ENCODE results near the gene USB1.
"Not testable (repeated sequence)": the region's sequence is repeated elsewhere in the genome, so short reads cannot be mapped to it uniquely, and the experiment has no call there.

Gene USB1

DNA sequence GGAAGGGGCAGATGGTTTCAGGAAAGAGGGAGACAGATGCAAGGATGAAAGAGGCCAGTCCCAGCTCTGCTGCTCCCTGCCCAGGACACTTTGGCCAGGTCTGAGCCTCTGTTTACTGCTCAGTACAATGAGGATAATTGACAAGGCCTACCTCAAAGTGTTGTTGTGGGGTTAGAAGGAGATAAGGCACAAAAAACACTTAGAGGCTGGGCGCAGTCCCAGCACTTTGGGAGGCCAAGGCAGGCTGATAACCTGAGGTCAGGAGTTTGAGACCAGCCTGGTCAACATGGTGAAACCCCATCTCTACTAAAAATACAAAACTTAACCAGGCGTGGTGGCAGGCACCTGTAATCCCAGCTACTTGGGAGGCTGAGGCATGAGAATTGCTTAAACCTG is 23.1 kb upstream of the USB1 start:
- H3K27me3 Mint-ChIP-seq; intact Hi-C loops (cut with micrococcal nuclease); H3K36me3 Mint-ChIP-seq (ENCODE audit: low read depth); H3K4me1 Mint-ChIP-seq (ENCODE audit: low read depth); H3K4me3 Mint-ChIP-seq; H3K27ac Mint-ChIP-seq; H3K9me3 Mint-ChIP-seq: not testable (repeated sequence)

DNA sequence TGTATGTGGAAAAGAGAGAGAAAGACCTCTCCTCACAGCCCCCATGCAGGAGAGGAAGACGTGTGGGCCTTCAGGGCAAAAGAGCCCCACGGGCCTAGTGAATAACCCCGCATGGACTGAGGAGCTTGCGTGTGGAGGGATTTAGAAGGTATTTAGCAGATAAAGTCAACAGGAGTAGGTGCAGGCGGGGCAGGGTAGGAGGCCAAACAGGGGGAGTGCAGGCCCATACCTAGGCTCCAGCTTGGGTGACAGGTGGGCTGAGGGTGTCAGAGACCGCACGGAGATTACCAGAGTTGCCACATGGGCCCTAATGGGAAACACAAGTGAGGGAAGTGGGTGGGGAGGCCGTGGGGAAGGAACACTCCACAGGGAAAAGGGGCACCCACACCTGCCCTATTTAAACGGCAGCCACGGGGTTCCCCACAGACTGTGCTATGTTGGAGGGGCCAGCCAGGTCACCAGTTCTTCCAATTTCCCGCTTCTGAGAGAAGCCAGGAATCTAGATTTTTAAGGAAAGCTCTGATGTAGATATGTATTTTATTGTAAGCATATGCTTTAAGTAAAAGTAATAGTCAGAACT is 22.1 kb upstream of the USB1 start:
- Mint-ChIP-seq H3K36me3 (ENCODE audit: low read depth) (no peaks in the 10 kb centered on the region), H3K27me3 (peaks cover 11% of the 10 kb centered on the region), H3K4me3 (no peak overlapping the region), H3K4me1 (ENCODE audit: low read depth) (peaks cover under 1% of the 10 kb centered on the region), H3K9me3 (no peaks in the 10 kb centered on the region), H3K27ac (no peak overlapping the region)
- intact Hi-C loops (cut with micrococcal nuclease): no loop called here

DNA sequence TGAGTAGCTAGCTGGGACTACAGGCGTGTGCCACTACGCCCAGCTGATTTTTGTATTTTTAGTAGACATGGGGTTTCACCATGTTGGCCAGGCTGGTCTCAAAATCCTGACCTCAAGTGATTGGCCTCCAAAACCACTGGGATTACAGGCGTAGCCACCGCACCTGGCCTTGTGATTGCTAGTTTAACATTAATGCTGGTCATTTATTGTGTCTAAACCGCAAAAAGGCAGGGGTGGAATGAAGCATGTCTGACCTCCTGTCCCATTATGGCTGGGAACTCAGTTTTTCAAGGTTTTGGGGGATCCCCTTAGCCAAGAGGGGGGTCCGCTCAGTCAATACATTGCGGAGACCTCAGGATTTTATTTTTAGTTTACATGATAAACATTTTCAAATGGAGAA is 19.6 kb upstream of the USB1 start:
- H3K4me3 Mint-ChIP-seq: no peak overlapping the region
- peaks cover 33% of the 10 kb centered on the region for H3K27me3 Mint-ChIP-seq
- no peaks in the 10 kb centered on the region for H3K36me3 Mint-ChIP-seq (ENCODE audit: low read depth)
- peaks cover 12% of the 10 kb centered on the region for H3K4me1 Mint-ChIP-seq (ENCODE audit: low read depth)
- no peak overlapping the region for H3K27ac Mint-ChIP-seq
- intact Hi-C loops (cut with micrococcal nuclease): no loop called here
- no peaks in the 10 kb centered on the region for H3K9me3 Mint-ChIP-seq

DNA sequence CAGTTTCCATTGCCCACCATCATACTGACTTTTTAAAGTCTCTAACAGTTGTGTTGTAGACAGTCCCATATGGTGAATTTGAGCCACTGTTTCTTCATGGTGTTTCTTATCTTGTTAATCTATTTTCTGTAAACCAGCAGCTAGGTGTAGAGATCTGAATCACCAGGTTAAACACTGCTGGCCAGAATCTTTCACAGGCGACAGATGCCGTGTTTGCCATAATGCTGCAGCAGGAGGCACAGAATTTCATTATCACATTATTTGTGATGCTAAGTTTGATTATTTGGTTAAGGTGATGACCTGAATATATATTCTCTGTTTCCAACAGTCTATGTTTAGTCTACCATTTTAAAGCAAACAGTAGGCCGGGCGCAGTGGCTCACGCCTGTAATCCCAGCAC is 18.8 kb upstream of the USB1 start:
- Mint-ChIP-seq H3K4me3 (no peak overlapping the region), H3K27me3 (peaks cover 37% of the 10 kb centered on the region), H3K9me3 (no peaks in the 10 kb centered on the region), H3K27ac (no peak overlapping the region), H3K4me1 (ENCODE audit: low read depth) (peaks cover 12% of the 10 kb centered on the region), H3K36me3 (ENCODE audit: low read depth) (no peaks in the 10 kb centered on the region)
- intact Hi-C loops (cut with micrococcal nuclease): no loop called here

DNA sequence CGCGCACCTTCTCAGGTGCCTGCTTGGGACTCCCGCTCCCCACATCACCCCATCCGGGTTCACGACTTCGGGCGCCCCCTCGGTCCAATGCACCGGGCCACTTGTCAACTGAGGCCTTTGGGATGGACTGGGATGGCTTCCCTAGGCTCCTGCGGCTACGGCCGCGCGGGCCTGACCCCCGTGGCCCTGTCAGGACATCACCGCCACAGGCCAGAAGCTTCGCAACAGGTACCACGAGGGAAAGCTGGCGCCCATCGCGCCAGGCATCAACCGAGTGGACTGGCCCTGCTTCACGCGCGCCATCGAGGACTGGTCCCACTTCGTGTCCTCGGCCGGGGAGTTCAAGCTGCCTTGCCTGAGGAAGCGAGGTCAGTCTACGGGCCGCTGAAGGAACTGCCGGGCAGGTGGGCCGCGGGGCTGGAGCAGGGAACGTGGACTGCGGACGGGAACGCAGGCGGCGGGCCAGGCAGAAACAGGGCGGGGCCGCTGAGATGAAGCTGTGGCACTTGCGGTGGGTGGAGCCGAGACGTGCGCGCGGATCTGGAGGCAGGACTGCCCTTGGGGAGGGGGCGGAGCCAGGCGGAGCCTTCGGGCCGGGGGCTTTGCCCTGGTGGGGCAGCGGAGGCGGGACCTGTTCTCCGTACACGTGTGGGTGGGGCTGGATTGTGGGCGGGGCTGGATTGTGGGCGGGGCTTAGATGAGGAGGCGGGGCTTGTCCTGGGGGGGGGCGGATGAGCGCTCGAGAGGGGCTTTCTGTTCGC is 16.6 kb upstream of the USB1 start:
- no peaks in the 10 kb centered on the region for H3K36me3 Mint-ChIP-seq (ENCODE audit: low read depth)
- H3K9me3 Mint-ChIP-seq: no peaks in the 10 kb centered on the region
- H3K27me3 Mint-ChIP-seq: peaks cover 42% of the 10 kb centered on the region
- H3K4me3 Mint-ChIP-seq: peak overlapping the region; percentile 76
- intact Hi-C loops (cut with micrococcal nuclease): no loop called here
- H3K27ac Mint-ChIP-seq: peak overlapping the region; percentile 16
- H3K4me1 Mint-ChIP-seq (ENCODE audit: low read depth): peaks cover 12% of the 10 kb centered on the region

DNA sequence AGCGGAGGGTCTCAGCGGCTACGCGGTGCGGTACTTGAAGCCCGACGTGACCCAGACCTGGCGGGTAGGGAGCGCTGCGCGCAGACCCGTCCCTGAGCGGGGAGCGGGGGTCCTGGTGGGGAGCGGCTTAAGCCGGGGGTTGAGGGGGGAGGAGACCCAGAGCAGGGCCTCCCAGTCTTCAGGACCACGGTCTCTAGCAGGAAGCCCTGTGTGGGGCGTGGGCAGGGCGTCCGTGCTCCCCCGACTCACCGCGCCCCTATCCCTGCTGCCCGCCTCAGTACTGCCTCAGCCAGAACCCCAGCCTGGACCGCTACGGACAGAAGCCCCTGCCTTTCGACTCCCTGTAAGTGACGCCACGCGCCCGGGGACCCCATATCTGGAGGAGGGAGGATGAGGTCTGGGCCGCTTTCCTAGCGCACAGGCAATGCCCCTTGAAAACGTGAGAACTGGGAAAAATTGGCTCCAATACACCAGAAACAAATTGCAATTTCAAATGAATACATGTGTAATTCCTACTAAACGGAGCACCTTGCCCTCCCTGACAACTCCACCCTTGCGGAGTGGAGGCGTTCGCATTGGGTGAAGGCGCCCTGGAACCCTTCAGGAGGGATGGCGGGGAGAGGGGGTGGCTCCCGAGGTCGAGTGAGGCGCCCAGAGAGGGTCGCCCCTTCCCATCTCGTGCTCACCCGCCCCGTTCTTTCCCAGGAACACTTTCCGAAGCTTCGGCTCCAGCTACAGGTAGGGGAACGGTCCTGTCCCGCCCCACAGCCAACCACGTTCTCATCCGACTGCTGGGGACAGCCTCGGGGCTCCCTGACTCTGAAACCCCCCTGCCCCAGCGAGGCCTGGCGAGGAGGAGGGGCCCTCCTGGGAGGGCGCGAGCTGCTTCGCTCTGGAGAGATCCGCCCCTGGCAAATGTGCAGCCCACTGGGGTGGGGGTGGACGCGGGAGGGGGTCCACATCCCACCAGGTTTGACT is 15.7 kb upstream of the USB1 start:
- peaks cover 42% of the 10 kb centered on the region for H3K27me3 Mint-ChIP-seq
- peaks cover 12% of the 10 kb centered on the region for H3K4me1 Mint-ChIP-seq (ENCODE audit: low read depth)
- no peaks in the 10 kb centered on the region for H3K9me3 Mint-ChIP-seq
- H3K4me3 Mint-ChIP-seq: peak overlapping the region; percentile 76
- H3K27ac Mint-ChIP-seq: peak overlapping the region; percentile 16
- H3K36me3 Mint-ChIP-seq (ENCODE audit: low read depth): no peaks in the 10 kb centered on the region
- intact Hi-C loops (cut with micrococcal nuclease): no loop called here

DNA sequence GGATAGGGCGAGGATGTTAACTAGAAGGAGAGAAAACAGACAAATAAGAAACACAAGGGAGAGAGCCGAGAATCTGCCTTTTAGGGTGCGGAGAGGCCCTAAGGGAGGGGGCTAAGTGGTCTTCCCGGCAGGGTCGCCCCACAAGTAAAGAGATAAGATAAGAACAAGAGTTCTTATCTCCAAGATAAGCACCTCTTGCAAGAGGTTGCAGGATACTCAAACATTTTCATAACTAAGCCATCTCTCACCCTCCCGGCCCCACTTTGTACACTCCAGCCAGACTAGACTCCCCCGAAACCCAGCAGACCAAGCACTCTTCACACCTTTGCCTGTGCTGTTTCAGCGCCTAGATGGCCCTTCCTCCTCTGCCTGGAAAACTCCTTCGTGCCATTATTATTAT is 15.0 kb upstream of the USB1 start:
- Mint-ChIP-seq H3K36me3 (ENCODE audit: low read depth) (no peaks in the 10 kb centered on the region), H3K27me3 (peaks cover 39% of the 10 kb centered on the region), H3K4me3 (no peak overlapping the region), H3K27ac (no peak overlapping the region), H3K9me3 (no peaks in the 10 kb centered on the region), H3K4me1 (ENCODE audit: low read depth) (peaks cover 12% of the 10 kb centered on the region)
- intact Hi-C loops (cut with micrococcal nuclease): no loop called here

DNA sequence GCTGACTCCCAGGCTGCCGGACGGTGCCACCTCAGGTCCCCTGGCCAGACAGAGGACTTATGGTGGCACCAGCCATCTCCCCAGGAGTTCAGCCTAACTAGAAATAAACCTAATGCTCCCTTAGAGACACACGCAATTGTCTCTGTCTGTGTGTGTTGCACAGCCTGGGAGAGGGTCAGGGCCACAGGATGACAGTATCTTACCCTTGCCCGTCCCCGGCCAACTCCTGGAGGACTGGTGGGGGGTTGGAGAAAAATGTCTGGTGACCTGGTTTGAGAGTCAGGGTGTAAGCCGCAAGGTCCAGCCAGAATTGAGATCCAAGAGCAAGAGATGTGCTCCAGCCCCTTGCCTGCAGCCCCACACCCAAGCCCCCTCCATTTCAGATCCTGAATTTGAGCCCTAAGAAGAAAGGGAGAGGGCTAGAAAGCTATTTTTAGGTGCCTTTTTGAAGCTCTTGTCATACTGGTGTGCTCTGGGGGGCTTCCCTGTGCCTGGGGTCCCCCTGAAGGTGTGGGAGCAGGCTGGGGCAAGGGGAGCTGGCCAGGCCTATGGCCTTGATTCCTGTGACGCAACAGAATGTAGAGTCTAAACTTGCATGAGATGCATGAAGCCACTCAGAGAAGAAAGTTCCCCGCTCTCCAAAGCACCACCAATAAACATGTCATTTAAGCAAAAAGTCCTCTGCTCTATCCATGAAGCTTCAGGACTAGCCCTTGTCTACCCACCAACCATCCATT is 13.6 kb upstream of the USB1 start:
- H3K4me1 Mint-ChIP-seq (ENCODE audit: low read depth): peaks cover 12% of the 10 kb centered on the region
- H3K27ac Mint-ChIP-seq: no peak overlapping the region
- H3K4me3 Mint-ChIP-seq: no peak overlapping the region
- no peaks in the 10 kb centered on the region for H3K9me3 Mint-ChIP-seq
- intact Hi-C loops (cut with micrococcal nuclease): no loop called here
- peaks cover under 1% of the 10 kb centered on the region for H3K36me3 Mint-ChIP-seq (ENCODE audit: low read depth)
- peaks cover 37% of the 10 kb centered on the region for H3K27me3 Mint-ChIP-seq

DNA sequence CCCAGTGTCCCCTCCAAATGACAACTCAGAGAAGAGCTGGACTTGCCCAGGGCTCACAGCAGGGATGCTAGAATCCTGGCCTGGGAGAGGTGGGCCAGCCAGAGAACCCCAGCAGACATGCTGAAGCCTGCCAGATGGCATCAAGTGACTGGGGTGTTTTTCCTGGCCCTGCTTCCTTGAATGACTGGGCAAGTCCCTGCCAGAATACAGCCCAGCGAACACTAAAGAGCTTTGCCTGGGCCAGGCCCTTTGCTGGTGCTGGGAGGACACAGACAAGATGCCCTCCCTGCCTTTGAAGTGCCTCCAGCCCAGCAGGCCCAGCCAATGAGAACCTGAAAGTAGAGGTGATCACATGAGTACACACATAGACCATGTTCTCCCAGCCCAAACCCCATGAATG is 12.3 kb upstream of the USB1 start:
- Mint-ChIP-seq H3K9me3 (no peaks in the 10 kb centered on the region), H3K4me1 (ENCODE audit: low read depth) (peaks cover 16% of the 10 kb centered on the region)

DNA sequence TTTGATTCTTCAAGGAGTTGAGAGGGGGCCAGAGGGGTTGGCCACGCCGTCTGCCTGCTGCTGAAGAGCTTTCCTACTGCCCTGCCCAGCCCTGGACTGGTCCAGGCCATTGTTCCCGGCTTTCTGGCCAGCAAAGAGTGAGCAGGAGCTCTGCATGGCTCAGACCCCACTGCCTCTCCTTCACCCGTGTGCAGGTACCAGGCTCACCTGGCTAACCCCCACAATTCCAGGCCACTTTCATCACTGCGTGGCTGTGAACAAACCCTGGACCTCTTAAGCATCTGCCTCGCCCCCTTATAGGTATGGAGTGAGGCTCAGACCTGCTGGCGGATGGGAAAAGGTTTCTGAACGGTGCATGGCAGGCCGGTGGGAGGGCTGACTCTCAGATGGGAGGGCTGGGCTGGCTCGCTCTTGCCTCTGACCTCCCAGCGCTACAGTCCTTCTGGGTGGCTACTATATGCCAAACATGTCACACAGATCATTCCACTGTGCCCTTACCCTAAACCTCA is 9.6 kb upstream of the USB1 start:
- H3K9me3 Mint-ChIP-seq: no peaks in the 10 kb centered on the region
- H3K4me1 Mint-ChIP-seq (ENCODE audit: low read depth): peaks cover 29% of the 10 kb centered on the region
- H3K27me3 Mint-ChIP-seq: peaks cover 9% of the 10 kb centered on the region
- peaks cover 40% of the 10 kb centered on the region for H3K36me3 Mint-ChIP-seq (ENCODE audit: low read depth)
- intact Hi-C loops (cut with micrococcal nuclease): no loop called here
- no peak overlapping the region for H3K27ac Mint-ChIP-seq
- H3K4me3 Mint-ChIP-seq: no peak overlapping the region

More for the DNA sequence above, 12.3 kb upstream of the USB1 start:
- no peak overlapping the region for H3K27ac Mint-ChIP-seq
- peaks cover 14% of the 10 kb centered on the region for H3K36me3 Mint-ChIP-seq (ENCODE audit: low read depth)
- H3K27me3 Mint-ChIP-seq: peaks cover 33% of the 10 kb centered on the region
- intact Hi-C loops (cut with micrococcal nuclease): no loop called here
- H3K4me3 Mint-ChIP-seq: no peak overlapping the region

DNA sequence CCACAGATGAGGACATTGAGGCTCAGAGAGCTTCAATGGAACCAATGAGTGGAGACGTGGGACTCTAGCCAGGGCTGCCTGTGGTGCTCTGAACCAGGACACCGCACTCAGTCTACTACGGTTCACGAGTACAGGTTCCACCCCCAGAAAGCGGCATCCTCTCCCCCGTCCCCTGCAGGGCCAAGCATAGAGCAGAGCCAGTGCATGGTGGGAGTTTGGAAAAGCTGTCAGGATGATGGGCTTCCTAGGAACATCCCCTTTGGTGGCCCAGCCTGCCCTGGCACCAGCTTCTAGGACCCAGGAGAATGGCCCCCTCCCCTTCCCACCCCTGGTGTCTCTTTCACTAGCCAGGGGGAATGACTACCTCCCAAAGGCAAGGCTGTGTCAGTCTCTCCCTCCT is 9.1 kb upstream of the USB1 start:
- H3K36me3 Mint-ChIP-seq (ENCODE audit: low read depth): peaks cover 45% of the 10 kb centered on the region
- peaks cover 4% of the 10 kb centered on the region for H3K27me3 Mint-ChIP-seq
- no peak overlapping the region for H3K4me3 Mint-ChIP-seq
- no peak overlapping the region for H3K27ac Mint-ChIP-seq
- H3K4me1 Mint-ChIP-seq (ENCODE audit: low read depth): peaks cover 31% of the 10 kb centered on the region
- intact Hi-C loops (cut with micrococcal nuclease): no loop called here
- H3K9me3 Mint-ChIP-seq: no peaks in the 10 kb centered on the region

DNA sequence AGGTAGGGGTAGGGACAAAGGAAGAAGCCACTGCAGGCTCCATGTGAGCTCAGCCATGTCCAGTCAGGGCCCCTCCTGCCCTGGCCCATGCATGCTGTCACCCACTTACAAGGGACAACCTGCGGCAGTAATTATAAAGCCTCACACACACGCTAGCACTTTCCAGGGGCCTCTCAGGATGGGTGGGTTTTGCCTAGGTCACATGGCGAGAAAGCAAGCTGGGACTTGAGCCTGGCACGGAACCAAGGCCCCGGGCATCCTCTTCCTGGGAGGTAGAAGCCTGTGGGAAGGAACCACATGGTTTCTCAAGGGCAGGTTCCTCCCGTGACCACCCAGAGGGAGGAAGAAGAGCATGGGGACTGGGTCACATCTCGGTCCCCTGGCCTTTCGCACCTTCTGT is 7.8 kb upstream of the USB1 start:
- Mint-ChIP-seq H3K27me3 (no peaks in the 10 kb centered on the region), H3K36me3 (ENCODE audit: low read depth) (peaks cover 57% of the 10 kb centered on the region), H3K4me1 (ENCODE audit: low read depth) (peaks cover 45% of the 10 kb centered on the region), H3K27ac (peak overlapping the region; percentile 37), H3K9me3 (no peaks in the 10 kb centered on the region), H3K4me3 (no peak overlapping the region)
- intact Hi-C loops (cut with micrococcal nuclease): no loop called here

DNA sequence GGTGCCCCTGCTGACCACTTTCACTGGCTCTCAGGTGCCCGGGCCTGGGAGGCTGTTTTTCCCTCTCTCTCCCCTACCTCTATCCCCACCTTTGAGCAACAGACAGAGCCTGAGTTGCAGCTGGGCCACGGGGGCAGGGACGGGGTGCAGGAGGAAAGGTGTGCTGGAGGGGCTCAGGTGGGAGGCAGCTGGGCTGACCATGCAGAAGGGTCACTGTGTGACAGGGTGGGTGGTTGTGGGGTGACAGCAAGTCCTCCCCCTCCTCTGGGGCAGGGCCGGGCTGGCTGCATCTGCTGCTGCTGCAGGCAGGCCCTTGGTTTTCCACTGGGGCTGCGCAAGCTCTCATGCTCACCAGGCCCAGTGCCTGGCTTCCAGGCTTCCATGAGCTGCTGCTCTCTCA is 7.3 kb upstream of the USB1 start:
- Mint-ChIP-seq H3K4me3 (no peak overlapping the region), H3K27ac (no peak overlapping the region), H3K9me3 (no peaks in the 10 kb centered on the region), H3K27me3 (no peaks in the 10 kb centered on the region), H3K36me3 (ENCODE audit: low read depth) (peaks cover 57% of the 10 kb centered on the region), H3K4me1 (ENCODE audit: low read depth) (peaks cover 50% of the 10 kb centered on the region)
- intact Hi-C loops (cut with micrococcal nuclease): no loop called here

All from dendritic cell treated with granulocyte-macrophage colony-stimulating factor and Interleukin-4, amounts not matched to agents 40 ng/mL and 50 ng/mL, for 4 days (primary cell).